ENCODE results near the gene ABCD1.
"Not testable (repeated sequence)": the region's sequence is repeated elsewhere in the genome, so short reads cannot be mapped to it uniquely, and the experiment has no call there.

DNA sequence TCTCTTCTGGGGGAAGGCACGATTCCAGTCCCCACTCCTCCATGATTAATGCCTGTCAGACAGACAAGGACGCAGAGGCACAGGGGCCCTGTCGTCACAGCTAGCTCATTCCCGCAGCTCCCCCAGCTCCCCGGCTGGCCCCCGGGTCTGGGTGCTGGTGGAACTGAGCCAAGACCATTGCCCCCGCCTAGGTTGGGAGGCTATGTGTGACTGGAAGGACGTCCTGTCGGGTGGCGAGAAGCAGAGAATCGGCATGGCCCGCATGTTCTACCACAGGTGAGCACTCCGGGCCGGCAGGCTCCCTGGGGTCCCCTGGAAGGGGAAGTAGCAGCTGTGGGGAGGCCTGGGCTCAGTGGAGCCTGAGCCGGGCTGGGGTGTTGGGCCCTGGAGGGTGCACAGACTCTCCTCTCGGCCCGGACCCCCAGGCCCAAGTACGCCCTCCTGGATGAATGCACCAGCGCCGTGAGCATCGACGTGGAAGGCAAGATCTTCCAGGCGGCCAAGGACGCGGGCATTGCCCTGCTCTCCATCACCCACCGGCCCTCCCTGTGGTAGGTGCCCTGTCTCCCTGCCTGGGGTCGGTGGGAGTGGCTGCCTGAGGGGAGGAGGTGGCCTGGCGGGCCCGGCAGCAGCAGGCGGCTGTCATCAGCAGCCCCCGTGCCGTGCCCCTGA lies 18.3 kb downstream of the ABCD1 start:
- not testable (repeated sequence) for TF ChIP-seq EZH2phosphoT487 (IDR thresholded peaks at IDR 0.05; ENCODE audit: borderline replicate concordance)
- TF ChIP-seq, protein P1, sequence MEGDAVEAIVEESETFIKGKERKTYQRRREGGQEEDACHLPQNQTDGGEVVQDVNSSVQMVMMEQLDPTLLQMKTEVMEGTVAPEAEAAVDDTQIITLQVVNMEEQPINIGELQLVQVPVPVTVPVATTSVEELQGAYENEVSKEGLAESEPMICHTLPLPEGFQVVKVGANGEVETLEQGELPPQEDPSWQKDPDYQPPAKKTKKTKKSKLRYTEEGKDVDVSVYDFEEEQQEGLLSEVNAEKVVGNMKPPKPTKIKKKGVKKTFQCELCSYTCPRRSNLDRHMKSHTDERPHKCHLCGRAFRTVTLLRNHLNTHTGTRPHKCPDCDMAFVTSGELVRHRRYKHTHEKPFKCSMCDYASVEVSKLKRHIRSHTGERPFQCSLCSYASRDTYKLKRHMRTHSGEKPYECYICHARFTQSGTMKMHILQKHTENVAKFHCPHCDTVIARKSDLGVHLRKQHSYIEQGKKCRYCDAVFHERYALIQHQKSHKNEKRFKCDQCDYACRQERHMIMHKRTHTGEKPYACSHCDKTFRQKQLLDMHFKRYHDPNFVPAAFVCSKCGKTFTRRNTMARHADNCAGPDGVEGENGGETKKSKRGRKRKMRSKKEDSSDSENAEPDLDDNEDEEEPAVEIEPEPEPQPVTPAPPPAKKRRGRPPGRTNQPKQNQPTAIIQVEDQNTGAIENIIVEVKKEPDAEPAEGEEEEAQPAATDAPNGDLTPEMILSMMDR (conservative IDR thresholded peaks at IDR 0.05; ENCODE audit: low read length), result not testable (repeated sequence)
